ENCODE measurements around the gene PAX8.

PAX8 gene

DNA sequence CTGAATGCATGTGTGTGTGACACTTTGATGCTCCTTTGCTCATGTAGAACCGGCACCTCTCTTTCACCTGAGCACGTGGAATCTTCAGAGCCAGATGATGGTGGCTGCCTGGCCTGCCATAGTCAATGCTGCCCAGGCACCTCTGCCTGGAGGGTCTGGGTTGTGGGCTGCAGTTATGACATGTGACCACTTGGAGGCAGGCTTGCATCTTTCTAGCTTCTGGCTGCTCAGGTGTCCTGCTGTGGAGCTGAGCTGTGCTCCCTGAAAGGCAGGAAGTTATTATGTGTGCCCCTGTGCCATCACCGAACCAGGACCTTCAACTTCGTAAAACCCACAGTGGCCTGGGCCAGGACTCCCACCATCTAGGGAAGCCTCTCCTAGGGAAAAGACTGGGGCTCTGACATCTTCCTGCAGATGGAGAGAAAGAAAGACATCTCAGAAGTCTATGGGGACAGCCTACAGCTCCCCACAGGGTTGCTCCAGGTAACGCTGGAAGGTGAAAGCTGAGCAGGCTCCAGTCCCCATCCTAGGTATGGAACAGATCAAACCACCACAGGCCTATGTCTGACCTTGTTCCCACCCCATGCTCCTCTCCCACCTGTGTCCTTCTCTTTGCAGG lies 74.7 kb downstream of the PAX8 start:
- peak; percentile 57 for DNase-seq (ENCODE audit: low read depth, low spot score)

DNA sequence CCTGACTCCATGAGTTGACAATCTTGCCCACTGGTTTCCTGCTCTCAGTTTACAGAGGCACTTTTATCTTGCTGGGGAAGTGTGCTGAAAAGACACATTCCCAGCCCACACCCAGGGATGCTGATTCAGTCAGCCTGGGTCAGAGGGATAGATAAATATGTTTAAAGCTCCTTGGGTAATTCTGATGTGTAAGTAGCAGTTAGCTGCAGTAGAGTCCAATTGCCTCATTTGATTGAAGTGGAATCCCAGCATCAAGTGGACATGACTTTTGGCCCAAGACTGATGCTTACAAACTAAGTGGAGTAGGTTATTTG lies 75.5 kb downstream of the PAX8 start:
- no peak for DNase-seq (ENCODE audit: low read depth, low spot score)

DNA sequence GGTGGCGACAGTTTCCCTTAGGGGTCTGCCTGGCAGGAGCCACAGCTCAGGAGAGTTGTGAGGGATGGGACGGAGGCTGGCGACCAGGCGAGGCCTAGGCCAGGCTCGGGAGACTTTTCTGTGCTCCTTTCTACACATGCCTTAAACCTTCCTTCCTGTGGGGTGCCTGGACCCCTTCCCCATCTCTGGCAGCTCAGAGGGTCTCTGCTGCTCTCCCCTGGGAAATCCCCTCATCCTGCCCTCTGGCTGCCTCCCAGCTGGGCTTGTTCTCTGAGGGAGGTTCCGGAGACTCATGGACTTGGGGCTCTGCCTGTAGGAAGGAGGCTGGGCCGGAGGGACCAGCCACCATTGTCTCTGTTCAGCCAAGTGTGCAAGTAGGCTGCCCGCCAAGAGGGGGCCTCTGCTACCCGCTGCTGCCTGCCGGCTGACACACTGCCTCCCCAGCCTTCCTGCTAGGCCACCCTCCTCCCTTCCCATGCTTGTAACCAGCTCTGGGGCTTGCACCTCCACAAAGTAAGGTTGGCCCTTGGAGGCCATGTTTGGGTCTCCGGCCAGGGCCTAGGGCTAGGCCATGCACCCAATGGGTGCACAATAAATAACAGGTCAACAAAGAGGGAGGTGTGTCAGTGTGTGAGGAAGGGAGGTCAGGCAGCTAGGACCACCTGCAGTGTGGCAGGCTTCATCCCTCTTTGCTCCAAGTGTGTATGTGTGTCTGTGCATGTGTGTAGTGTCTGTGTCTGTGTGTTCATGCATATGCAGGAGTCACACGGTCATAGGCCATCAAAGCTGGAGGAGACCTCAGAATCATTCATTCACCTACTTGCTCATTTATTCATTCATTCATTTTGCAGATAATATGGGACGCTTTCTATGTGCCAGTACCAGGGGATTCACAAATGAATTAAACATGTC lies 76.2 kb downstream of the PAX8 start:
- no peak for DNase-seq (ENCODE audit: low read depth, low spot score)

DNA sequence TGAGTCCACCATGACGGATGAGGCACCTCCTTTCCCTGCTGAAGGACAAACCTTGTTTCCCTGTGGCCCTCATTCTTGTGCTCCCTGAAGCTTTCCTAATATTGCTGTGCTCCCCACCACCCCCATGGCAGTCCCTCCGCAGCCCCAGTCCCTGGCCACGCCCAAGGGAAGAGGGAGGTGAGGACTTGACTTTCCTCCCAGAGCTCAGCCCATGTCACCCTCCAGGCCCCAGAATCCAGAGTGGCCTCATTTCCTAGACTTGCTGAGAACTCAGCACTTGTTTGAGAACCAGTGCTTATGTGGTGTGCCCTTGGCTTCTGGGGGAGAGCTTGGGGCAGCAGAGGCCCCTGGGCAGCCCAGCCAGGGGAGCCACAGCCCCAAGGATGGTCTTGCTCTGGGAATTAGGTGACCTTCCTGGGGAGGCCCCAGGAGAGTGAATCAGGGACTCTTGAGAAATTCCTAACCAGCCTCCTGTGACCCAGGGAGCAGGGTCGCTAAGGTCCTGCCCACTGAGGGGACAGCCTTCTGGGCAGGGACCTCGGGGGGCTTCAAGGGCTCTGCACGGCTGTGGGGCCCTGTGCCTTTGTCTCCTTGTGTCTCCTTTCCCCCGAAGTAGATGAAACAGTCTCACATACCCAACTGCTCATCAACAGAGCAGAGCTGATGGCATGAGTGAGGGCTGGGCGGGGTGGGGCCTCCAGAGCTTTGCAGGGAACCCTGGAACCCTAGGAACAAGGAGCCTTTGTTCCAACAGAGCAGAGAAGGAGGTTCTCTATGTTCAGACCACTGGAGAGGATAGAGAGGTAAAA lies 77.0 kb downstream of the PAX8 start:
- DNase-seq (ENCODE audit: low read depth, low spot score): no peak

DNA sequence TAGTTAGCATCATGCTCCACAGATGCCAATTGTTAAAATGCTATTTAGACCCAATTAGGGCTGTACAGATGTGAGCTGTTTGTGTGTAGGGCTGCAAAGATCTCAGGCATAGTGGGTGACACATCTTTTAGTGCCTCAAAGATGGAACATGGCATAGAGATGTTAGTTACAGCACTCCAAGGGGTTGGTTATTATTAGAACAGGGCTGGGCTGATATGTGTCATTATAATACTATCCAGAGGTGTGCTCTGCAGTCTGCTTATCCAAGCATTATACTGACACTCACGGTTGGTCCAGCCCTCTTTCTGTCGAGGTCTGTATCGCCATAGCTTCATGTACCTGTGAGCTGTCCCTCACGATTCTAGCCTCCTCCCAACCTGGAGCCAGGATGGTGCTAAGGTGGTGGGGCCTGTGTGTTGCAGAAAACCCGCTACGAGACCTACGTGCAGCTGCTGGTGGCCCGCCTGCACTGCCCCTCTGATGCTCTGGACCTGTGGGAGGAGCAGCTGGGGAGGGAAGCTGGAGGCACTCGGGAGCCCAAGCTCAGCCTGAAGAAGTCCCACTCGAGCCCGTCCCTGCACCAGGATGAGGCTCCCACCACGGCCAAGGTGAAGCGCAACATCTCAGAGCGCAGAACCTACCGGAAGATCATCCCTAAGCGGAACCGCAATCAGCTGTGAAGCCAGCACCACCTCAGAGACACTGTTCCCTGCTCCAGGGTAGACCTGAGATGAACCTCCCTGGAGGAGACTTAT lies 77.8 kb downstream of the PAX8 start:
- no peak for DNase-seq (ENCODE audit: low read depth, low spot score)

DNA sequence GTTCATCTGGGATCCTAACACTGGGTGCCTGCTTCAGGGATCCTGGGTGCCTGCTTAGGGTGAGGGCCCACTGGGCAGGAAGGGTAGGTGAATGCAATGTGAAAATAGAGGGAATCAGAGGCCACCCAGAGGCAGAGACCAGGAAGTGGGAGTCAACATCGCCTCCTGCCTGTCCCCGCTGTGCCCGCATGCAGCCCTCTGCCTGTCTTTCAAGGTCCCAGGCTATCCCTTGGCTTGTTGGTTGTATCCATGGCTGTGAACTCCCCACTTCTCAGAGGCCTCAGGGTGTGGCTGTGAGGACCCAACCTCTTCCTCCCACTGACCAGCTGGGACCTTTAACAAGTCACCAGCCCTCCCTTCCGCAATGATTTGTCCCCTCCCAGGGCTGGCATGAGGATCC lies 78.5 kb downstream of the PAX8 start:
- DNase-seq (ENCODE audit: low read depth, low spot score): no peak

DNA sequence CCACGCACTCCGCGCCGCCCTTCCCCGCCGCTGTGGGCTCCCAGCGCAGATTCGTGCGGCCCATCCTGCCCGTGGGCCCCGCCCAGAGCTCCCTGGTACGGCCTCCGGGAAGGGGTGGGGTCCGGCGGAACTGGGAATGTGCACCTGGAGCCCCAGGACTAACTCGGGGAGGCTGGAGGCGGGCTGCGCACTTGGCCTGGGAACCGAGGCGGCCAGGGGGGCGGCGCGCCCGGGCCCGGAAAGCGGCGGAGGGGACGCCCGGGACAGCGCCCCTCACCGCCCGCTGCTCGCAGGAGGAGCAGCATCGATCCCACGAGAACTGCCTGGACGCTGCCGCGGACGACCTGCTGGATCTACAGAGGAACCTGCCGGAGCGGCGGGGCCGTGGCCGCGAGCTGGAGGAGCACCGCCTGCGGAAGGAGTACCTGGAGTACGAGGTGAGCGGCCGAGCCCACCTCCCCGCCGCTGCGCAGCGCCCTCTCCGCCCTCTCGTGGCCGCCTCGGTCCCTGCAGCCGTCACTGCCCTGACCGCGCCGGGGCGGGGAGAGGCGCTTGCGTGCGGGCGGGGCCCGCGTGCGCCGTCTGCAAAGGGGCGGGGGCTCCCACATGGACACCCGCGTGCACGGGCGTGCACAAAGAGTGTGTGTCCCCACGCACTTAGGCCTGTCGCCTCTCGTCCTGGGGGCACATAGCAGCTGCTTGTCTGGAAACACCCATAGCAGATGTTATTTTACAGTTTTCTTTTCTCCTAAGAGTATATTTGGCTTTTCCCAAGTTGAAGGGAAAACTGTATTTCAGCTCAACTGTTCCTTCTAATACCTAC lies 79.7 kb downstream of the PAX8 start:
- DNase-seq (ENCODE audit: low read depth, low spot score): peak; percentile 54

DNA sequence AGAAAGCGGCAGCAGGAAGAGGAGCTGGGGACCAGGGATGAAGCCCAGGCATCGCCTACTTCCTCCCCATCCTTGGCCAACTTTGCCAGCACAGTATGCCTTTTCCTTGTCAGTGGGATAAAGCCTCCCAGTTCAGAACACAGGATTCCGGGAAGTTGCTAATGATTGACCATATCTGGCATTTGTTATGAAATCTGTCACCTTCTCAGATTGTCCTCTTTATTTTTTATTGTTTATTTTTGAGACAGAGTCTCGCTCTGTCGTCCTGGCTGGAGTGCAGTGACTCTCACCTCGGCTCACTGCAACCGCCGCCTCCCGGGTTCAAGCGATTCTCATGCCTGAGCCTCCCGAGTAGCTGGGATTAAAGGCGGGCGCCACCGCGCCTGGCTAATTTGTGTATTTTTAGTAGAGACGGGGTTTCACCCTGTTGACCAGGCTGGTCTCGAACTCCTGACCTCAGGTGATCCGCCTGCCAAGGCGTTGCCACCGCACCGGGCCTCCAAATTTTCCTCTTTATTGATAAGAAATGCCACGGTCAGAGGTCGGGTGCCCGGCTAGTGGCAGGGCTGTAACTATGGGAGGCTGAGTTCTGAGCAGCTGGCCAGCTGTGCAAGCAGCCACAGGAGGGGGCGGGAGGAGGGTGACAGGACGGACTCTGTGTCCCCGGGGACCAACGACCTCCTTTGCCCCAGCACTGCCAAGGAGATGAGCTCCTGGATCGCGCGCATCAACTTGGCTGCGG lies 80.5 kb downstream of the PAX8 start:
- DNase-seq (ENCODE audit: low read depth, low spot score): no peak

DNA sequence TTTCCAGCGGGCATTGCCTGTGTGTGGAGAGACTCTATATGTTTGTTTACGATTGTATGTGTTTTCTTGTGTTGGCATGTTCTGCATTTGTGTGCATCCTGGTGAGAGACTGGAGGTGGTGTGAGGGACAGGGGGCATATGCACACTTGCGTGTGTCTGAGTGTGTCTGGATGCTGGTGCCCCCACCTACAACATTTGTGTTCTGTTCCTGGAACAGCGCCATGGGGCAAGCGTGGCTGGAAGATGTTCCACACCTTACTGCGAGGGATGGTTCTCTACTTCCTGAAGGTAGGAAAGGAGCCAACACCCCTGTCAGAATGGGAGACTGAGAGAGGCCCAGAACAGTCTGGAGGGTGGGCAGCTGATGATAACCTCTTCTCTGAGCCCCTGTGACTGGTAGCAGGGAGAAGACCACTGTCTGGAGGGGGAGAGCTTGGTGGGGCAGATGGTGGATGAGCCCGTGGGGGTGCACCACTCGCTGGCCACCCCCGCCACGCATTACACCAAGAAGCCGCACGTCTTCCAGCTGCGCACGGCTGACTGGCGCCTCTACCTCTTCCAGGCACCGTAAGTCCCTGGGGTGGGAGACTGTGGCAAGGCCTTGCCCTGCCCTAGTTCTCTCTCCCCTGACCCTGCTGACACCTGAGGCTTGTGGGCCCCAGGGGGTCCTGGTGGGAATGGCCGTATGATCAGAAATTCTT lies 81.2 kb downstream of the PAX8 start:
- no peak for DNase-seq (ENCODE audit: low read depth, low spot score)

DNA sequence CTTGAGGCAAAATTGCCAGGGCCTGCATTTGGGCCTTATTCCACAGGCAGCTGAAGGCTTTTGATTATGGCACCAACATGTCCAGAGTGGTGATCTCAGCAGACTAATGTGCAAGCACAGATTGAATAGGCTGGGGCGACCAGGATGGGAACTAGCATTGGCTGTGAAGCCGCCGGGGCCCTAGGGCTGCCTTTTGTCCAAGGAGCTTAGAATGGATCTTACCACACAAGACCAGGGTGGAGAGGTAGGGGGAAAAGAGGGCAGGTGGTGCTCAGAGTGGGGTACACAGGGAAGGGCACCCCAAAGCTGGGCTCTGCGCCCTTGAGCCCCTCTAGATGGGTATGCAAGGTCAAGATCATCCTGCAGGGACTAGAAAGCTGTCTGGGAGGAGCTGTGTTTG lies 81.9 kb downstream of the PAX8 start:
- DNase-seq (ENCODE audit: low read depth, low spot score): no peak

DNA sequence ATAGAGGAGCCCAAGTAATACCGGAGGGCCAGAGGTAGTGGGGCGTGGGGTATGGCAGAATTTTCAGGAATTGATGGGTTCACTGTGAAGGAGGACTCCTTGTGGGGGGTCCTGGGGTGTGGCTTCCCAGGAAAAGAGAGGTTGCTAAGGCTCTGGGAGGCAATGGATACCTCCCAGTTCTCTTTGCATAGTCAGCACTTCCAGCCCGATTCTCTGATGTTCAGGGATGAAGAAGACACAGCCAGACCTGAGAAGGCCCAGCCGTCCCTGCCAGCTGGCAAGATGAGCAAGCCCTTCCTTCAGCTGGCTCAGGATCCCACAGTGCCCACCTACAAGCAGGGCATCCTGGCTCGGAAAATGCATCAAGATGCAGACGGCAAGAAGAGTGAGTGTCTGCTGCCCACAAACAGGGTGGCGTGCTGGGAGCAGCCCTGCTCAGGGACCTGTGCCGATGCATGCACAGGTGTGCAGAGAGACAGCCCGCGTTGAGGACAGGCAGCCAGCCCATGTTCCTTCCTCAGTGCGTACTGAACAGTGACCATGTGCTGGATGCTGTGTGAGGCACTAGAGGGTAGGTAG lies 82.7 kb downstream of the PAX8 start:
- no peak for DNase-seq (ENCODE audit: low read depth, low spot score)

DNA sequence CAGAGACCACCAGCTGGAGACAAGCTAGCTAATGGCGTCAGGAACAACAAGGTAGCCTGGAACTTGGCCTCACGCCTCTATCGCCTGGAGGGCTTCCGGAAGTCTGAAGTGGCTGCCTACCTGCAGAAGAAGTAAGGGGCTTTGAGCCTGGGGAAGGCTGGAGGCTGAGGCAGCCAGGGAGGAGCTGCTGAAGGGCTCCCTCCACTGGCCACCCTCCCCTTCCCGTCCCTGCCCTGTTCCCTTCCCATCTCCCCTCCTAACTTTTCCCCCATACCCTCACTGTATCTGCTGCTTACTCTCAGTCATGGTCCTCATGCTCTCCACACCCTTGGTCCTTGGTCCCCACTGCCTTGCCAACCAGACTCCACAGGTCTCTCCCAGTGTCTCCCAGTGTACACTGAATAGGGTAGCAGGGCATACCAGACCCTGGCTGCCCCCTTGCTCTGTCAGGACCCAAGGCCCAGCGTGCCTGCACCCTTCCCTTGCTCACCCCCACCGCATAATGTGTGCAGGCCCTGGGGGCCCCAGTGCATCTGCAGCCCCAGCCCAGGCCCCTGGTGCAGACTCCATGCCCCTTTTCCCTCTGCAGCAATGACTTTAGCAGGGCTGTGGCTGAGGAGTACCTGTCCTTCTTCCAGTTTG lies 86.1 kb downstream of the PAX8 start:
- DNase-seq (ENCODE audit: low read depth, low spot score): no peak

DNA sequence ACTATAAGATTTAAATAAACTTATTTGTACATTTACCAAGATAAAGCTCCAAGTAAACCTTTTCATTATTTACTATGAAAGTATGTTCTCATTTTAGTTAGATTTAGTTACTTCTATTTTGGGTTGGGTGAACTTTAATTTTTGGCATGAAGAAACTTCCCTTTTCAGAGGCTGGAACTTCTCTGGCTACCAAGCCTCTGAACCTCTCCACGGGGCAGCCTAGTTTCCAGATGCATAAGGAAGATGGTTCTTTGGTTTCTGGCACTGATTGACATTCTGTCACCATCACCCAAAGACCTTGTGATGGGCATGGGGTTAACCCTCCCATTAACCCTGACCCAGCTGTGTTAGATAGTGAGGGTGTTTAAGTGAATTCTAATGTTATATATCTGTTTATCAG lies 87.8 kb downstream of the PAX8 start:
- no peak for DNase-seq (ENCODE audit: low read depth, low spot score)

DNA sequence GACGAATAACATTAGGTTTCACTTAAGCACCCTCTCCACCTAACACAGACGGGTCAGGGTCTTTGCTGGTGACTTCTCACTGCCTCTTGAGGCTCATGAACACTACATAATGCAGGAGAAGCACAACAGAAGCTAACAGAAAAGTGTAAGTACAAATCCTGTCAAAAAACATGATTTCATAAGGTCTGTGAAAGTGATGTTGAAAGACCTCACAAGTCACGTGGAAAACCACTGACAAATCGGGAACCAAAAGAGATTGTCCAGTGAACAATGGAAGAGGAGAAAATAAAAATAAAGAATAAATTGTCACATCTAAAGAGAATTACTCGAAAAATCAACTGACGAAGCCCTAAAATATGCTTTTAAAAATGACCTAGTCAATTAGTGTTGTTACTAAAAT lies 91.0 kb downstream of the PAX8 start:
- DNase-seq (ENCODE audit: low read depth, low spot score): no peak

DNA sequence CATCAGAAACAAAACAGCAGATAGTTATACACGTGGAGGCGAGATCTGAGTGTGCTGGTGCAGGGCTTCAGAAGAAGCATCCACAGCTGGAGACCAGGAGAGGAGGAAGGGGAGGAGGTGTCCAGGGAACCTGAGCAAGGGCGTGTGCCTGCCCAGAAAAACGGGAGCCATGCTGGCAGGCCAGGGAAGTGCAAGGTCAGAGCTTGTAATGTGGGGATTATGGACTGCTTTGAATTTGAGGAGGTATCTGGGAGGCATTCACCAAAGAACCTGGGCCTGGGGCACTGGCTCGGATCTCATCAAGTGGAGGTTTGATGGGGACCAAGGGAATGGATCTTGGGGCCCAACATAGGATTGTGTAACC lies 92.3 kb downstream of the PAX8 start:
- DNase-seq (ENCODE audit: low read depth, low spot score): no peak

DNA sequence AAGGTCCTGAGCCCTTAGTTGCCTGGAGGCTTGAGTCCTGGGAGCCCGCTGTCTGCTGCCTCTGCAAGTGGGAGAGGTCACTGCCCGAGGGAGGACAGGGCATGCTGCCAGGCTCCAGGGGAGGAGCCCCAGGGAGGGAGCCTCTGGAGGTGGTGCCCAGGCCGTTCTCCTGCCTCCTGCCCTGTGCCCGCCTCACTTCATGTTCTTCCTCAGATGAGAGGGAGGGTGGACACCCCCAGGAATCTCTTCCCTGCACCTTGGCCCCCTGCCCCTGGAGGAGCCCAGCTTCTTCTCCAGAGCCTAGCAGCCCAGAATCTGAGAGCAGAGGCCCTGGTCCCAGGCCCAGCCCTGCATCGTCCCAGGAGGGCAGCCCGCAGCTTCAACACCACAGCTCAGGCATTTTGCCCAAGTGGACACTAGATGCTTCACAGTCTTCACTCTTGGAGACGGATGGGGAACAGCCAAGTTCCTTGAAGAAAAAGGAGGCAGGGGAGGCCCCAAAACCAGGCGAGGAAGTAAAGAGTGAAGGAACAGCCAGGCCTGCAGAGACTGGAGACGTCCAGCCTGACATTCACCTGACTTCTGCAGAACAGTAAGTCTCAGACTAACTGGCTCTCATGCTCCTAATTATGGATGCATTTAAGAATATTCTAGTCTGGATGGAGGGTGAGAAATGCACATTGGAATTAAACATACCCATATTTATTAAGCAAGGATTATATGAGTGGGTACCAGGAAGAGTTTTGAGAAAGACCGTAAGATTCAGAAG lies 92.9 kb downstream of the PAX8 start:
- no peak for DNase-seq (ENCODE audit: low read depth, low spot score)

DNA sequence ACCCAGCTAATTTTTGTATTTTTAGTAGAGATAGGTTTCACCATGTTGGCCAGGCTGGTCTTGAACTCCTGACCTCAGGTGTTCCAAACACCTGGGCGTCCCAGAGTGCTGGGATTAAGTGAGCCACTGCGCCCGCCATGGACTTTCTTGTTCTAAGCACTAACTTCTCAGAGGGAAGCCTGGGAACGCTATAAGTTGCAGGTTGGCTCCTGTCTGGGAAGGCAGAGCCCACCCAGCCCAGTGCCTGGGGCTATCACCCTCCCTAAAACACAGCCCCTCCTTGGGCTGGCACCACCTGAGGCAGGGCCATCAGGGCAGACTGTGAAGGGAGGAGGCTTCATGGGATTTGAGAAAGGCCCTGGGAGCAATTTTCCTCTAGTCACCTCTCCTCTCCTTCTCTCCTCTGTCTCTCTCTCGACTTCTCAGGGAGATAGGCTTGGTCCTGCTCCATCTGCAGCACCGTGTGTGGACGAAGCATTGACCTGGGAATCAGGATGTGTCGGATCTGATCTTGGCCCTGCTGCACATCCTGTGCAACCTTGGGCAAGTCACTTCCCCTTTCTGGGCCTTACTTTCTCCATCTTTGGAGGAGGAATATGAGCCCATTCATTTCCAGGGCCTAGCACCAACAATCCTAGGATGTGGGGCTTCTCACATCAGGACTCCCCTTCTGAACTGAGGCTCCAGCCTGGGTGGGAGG lies 94.0 kb downstream of the PAX8 start:
- DNase-seq (ENCODE audit: low read depth, low spot score): no peak

DNA sequence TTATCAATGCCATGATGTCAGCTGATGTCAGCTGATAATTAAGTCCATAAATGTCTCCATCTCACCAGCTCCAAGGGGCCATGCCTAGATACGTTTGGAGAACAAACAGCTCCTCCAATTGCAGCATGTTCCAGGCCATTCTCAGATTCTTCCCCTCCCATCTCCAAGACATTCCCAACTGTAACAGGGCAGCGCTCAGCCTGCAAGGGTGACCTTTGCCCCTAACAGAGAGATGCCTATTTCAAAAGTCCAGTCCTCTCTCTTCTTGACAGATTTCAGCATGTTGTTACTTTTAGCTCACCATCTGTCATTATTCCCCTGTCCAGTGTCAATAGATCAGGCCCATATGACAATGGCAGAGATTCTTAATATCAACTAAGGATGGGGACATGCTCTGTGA lies 95.0 kb downstream of the PAX8 start:
- DNase-seq (ENCODE audit: low read depth, low spot score): no peak

Measured in activated CD4-positive, CD25-positive, alpha-beta regulatory T cell treated with anti-CD3 and anti-CD28 coated beads, Interleukin-2, amount 50 U/mL, for 16 hours (primary cell).